HG03442 (cell line): ENCODE results near the gene VEGFB.

Experiments
- ATAC-seq: cut with Tn5 transposase; IDR thresholded peaks from one replicate; pipeline ENCODE4 v1.9.1; 2021; ENCODE audit warnings: mild to moderate bottlenecking, moderate library complexity; ENCODE audit not compliant: unreplicated experiment

VEGFB gene

GRCh38 chr11:64233913-64234586 lies at the start of gene VEGFB:
VEGFB (plus strand) TSS chr11:64234584; CDS start chr11:64234834, 250 bp downstream.
- ATAC-seq = peak; percentile 32

GRCh38 chr11:64185175-64185692 lies 49.1 kb upstream of the VEGFB start:
- peak; percentile 12 for ATAC-seq

- peak; percentile 76 for ATAC-seq
These were observed 48.5 kb upstream of the VEGFB start, which contains the start of gene STIP1 for GRCh38 chr11:64185693-64186491. STIP1 (plus strand) TSS chr11:64186171; CDS start chr11:64186262, 91 bp downstream.

- peak; percentile 4 for ATAC-seq
These were observed 47.8 kb upstream of the VEGFB start for GRCh38 chr11:64186492-64187165.

GRCh38 chr11:64192434-64192833 lies 42.0 kb upstream of the VEGFB start:
- no peak for ATAC-seq

- no peak for ATAC-seq
These were observed 37.8 kb upstream of the VEGFB start for GRCh38 chr11:64196626-64197025.

- no peak for ATAC-seq
These were observed 35.9 kb upstream of the VEGFB start for GRCh38 chr11:64198511-64198910.

- ATAC-seq = no peak
These were observed 32.8 kb upstream of the VEGFB start for GRCh38 chr11:64201543-64201942.

- no peak for ATAC-seq
These were observed 31.4 kb upstream of the VEGFB start for GRCh38 chr11:64202992-64203391.

- no peak for ATAC-seq
These were observed 30.8 kb upstream of the VEGFB start for GRCh38 chr11:64203421-64204079.

GRCh38 chr11:64204080-64204440 lies 30.3 kb upstream of the VEGFB start:
- no peak for ATAC-seq

- ATAC-seq = no peak
These were observed 29.9 kb upstream of the VEGFB start for GRCh38 chr11:64204464-64204989.

GRCh38 chr11:64206457-64207255 lies 27.7 kb upstream of the VEGFB start, which contains the start of gene FERMT3:
FERMT3 (plus strand) TSS chr11:64206721; CDS start chr11:64207365, 644 bp downstream.
- peak; percentile 6 for ATAC-seq

- peak; percentile 47 for ATAC-seq
These were observed 26.9 kb upstream of the VEGFB start for GRCh38 chr11:64207256-64208085.

GRCh38 chr11:64208086-64208795 lies 26.1 kb upstream of the VEGFB start:
- ATAC-seq = no peak

GRCh38 chr11:64208796-64209562 lies 25.4 kb upstream of the VEGFB start:
- ATAC-seq = no peak

GRCh38 chr11:64209563-64209843 lies 24.9 kb upstream of the VEGFB start:
- no peak for ATAC-seq
